ENCODE results near the gene PCDHGC3. TPM values are rescaled to one million over a fixed set of nuclear protein-coding genes. Genes with fewer than 3 reads are reported as not detected.

Gene PCDHGC3
- total RNA-seq, 4 donors from 2014 or later, result 30.0 to 73.4 (median 60.4) TPM

GRCh38 chr5:141493500-141494422, 18.0 kb downstream of the PCDHGC3 start:
- WGBS, result 73% methylated on average over 10 of the region's 10 CpGs
- peak overlapping the region; percentile 32 for H3K27ac ChIP-seq
- peaks cover 30% of the 10 kb centered on the region for H3K4me1 ChIP-seq
- peaks cover 4% of the 10 kb centered on the region for H3K27me3 ChIP-seq
- TF ChIP-seq EP300 (IDR thresholded peaks at IDR 0.05), result no peak
- no peak for TF ChIP-seq POLR2A (IDR thresholded peaks at IDR 0.05)
- TF ChIP-seq CTCF (IDR thresholded peaks at IDR 0.05), result no peak
- TF ChIP-seq POLR2AphosphoS5 (IDR thresholded peaks at IDR 0.05), result no peak
- DNase-seq (ENCODE audit: low spot score in 2 of 2), result no peak
- no peak overlapping the region for H3K4me3 ChIP-seq
- H3K36me3 ChIP-seq, result peaks cover 34% of the 10 kb centered on the region
- no peaks in the 10 kb centered on the region for H3K9me3 ChIP-seq

GRCh38 chr5:141494761-141495452, 19.1 kb downstream of the PCDHGC3 start:
- no peaks in the 10 kb centered on the region for H3K9me3 ChIP-seq
- H3K36me3 ChIP-seq, result peaks cover 30% of the 10 kb centered on the region
- no peak for DNase-seq (ENCODE audit: low spot score in 2 of 2)
- peak overlapping the region; percentile 20 for H3K27ac ChIP-seq
- 70% methylated on average over 16 of the region's 22 CpGs for whole genome bisulfite sequencing
- peaks cover 4% of the 10 kb centered on the region for H3K27me3 ChIP-seq
- H3K4me1 ChIP-seq, result peaks cover 30% of the 10 kb centered on the region
- TF ChIP-seq POLR2AphosphoS5 (IDR thresholded peaks at IDR 0.05), result no peak
- no peak for TF ChIP-seq CTCF (IDR thresholded peaks at IDR 0.05)
- TF ChIP-seq POLR2A (IDR thresholded peaks at IDR 0.05), result no peak
- no peak for TF ChIP-seq EP300 (IDR thresholded peaks at IDR 0.05)
- H3K4me3 ChIP-seq, result no peak overlapping the region

GRCh38 chr5:141495453-141495811, 19.7 kb downstream of the PCDHGC3 start:
- no peak overlapping the region for H3K4me3 ChIP-seq
- peaks cover 30% of the 10 kb centered on the region for H3K4me1 ChIP-seq
- peak overlapping the region; percentile 20 for H3K27ac ChIP-seq
- no peak for TF ChIP-seq CTCF (IDR thresholded peaks at IDR 0.05)
- TF ChIP-seq POLR2AphosphoS5 (IDR thresholded peaks at IDR 0.05), result no peak
- no peak for TF ChIP-seq POLR2A (IDR thresholded peaks at IDR 0.05)
- no peak for TF ChIP-seq EP300 (IDR thresholded peaks at IDR 0.05)
- H3K9me3 ChIP-seq, result no peaks in the 10 kb centered on the region
- 76% methylated on average over 8 of the region's 8 CpGs for WGBS
- H3K36me3 ChIP-seq, result peaks cover 25% of the 10 kb centered on the region
- no peak for DNase-seq (ENCODE audit: low spot score in 2 of 2)
- H3K27me3 ChIP-seq, result peaks cover 4% of the 10 kb centered on the region

- DNase-seq (ENCODE audit: low spot score in 2 of 2), result no peak
- TF ChIP-seq POLR2AphosphoS5 (IDR thresholded peaks at IDR 0.05), result no peak
- no peak for TF ChIP-seq POLR2A (IDR thresholded peaks at IDR 0.05)
- no peak for TF ChIP-seq EP300 (IDR thresholded peaks at IDR 0.05)
- TF ChIP-seq CTCF (IDR thresholded peaks at IDR 0.05), result no peak
- H3K36me3 ChIP-seq, result peaks cover 20% of the 10 kb centered on the region
- no peak overlapping the region for H3K27ac ChIP-seq
- H3K27me3 ChIP-seq, result no peaks in the 10 kb centered on the region
- H3K9me3 ChIP-seq, result no peaks in the 10 kb centered on the region
- H3K4me3 ChIP-seq, result no peak overlapping the region
- 69% methylated on average over 4 of the region's 4 CpGs for WGBS
- H3K4me1 ChIP-seq, result peaks cover 30% of the 10 kb centered on the region
These were observed 20.3 kb downstream of the PCDHGC3 start for GRCh38 chr5:141496038-141496437.

GRCh38 chr5:141501761-141502160, 26.0 kb downstream of the PCDHGC3 start:
- WGBS, result 88% methylated on average over 7 of the region's 7 CpGs
- no peak for TF ChIP-seq CTCF (IDR thresholded peaks at IDR 0.05)
- TF ChIP-seq EP300 (IDR thresholded peaks at IDR 0.05), result no peak
- no peak for TF ChIP-seq POLR2AphosphoS5 (IDR thresholded peaks at IDR 0.05)
- no peak for TF ChIP-seq POLR2A (IDR thresholded peaks at IDR 0.05)
- no peak overlapping the region for H3K27ac ChIP-seq

More at GRCh38 chr5:141501761-141502160, 26.0 kb downstream of the PCDHGC3 start:
- H3K36me3 ChIP-seq, result peaks cover 23% of the 10 kb centered on the region
- no peak overlapping the region for H3K4me3 ChIP-seq
- no peak for DNase-seq (ENCODE audit: low spot score in 2 of 2)
- no peaks in the 10 kb centered on the region for H3K9me3 ChIP-seq
- no peaks in the 10 kb centered on the region for H3K27me3 ChIP-seq
- peaks cover 2% of the 10 kb centered on the region for H3K4me1 ChIP-seq
